Lung microvascular endothelial cell (primary cell): ENCODE measurements around the gene KIAA1217. TPM values are rescaled to one million over a fixed set of nuclear protein-coding genes. Genes with fewer than 3 reads are reported as not detected.
A peak's percentile ranks its signal among the peaks of the same experiment; 100 is the strongest.
"Not testable (repeated sequence)": the region's sequence is repeated elsewhere in the genome, so short reads cannot be mapped to it uniquely, and the experiment has no call there.

Experiments used
- DNase-seq, 2 donors: peaks; one replicate each; pipeline versions ENCODE4 v3.0.0 to v3.0.0-alpha.2; 2010; ENCODE audit warnings: low read depth in 2 of 2
- total RNA-seq: library from RNA; depleted of rRNA; stranded (reverse); fragments of >200 nt; gene quantifications from 2 replicates; pipeline ENCODE4 v1.2.1, GENCODE V29; 2014

KIAA1217 gene
- total RNA-seq, 1 donor from 2014 or later: 2.8 TPM

GRCh38 chr10:24340446-24340845 is 131.5 kb downstream of the KIAA1217 start:
- no peak for DNase-seq

- DNase-seq: no peak
Observed at GRCh38 chr10:24340883-24341282, 131.9 kb downstream of the KIAA1217 start.

- DNase-seq: no peak
Observed at GRCh38 chr10:24341371-24341770, 132.4 kb downstream of the KIAA1217 start.

- DNase-seq: no peak
Observed at GRCh38 chr10:24341897-24342296, 133.0 kb downstream of the KIAA1217 start.

GRCh38 chr10:24343686-24344085 is 134.7 kb downstream of the KIAA1217 start:
- no peak for DNase-seq

GRCh38 chr10:24344279-24344678 is 135.3 kb downstream of the KIAA1217 start:
- DNase-seq: peak in 1 of 2 donors; percentile 36

- DNase-seq: no peak
Observed at GRCh38 chr10:24344695-24345463, 135.9 kb downstream of the KIAA1217 start.

GRCh38 chr10:24346877-24347519 is 138.1 kb downstream of the KIAA1217 start:
- DNase-seq: no peak

- peak in 1 of 2 donors; percentile 19 for DNase-seq
Observed at GRCh38 chr10:24349379-24350001, 140.6 kb downstream of the KIAA1217 start.

- peak in 1 of 2 donors; percentile 20 for DNase-seq
Observed at GRCh38 chr10:24350070-24350921, 141.4 kb downstream of the KIAA1217 start.

GRCh38 chr10:24350922-24351225 is 141.9 kb downstream of the KIAA1217 start:
- DNase-seq: not testable (repeated sequence)

- no peak for DNase-seq
Observed at GRCh38 chr10:24351961-24352360, 143.0 kb downstream of the KIAA1217 start.

- no peak for DNase-seq
Observed at GRCh38 chr10:24352399-24352798, 143.5 kb downstream of the KIAA1217 start.

- no peak for DNase-seq
Observed at GRCh38 chr10:24353319-24353718, 144.4 kb downstream of the KIAA1217 start.

- no peak for DNase-seq
Observed at GRCh38 chr10:24355056-24355688, 146.2 kb downstream of the KIAA1217 start.

- no peak for DNase-seq
Observed at GRCh38 chr10:24357344-24358004, 148.5 kb downstream of the KIAA1217 start.

GRCh38 chr10:24358022-24358421 is 149.1 kb downstream of the KIAA1217 start:
- DNase-seq: no peak

- peak; percentile 28 to 81 for DNase-seq
Observed at GRCh38 chr10:24360282-24361127, 151.6 kb downstream of the KIAA1217 start.

GRCh38 chr10:24363070-24363469 is 154.1 kb downstream of the KIAA1217 start:
- DNase-seq: no peak

- no peak for DNase-seq
Observed at GRCh38 chr10:24367688-24368087, 158.8 kb downstream of the KIAA1217 start.
